ENCODE data around the gene NUDT9.
A peak's percentile ranks its signal among the peaks of the same experiment; 100 is the strongest.
"Not testable (repeated sequence)": the region's sequence is repeated elsewhere in the genome, so short reads cannot be mapped to it uniquely, and the experiment has no call there.

Gene NUDT9

GRCh38 chr4:87469390-87469789 lies 47.0 kb downstream of the NUDT9 start:
- no peak for DNase-seq

- DNase-seq = no peak
Measured at GRCh38 chr4:87476934-87477333, 54.6 kb downstream of the NUDT9 start.

DNA sequence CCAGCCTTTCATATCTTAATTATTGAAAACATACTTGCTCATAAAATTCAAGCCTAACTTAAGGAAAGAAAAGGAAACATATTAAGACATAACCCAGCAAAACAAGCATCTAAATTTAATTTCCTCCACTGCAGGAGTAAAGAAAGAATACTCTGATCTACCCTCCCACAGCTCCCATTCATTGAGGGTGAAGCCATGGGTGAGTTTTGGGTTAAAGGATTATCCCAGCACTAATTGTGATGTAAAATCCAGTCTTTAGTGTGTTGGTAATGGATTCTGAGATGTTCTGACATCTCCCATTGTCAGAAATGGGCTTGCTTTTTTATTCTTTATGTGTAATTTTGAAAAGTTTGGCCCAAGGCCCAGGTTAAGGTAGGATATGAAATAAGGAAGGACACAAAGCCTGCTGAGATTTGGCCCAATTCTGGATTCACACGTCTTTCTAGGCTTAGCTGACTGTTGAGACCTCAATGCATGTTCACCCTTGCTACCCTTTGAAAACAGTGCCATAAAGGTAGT lies 56.4 kb downstream of the NUDT9 start:
- DNase-seq = no peak

DNA sequence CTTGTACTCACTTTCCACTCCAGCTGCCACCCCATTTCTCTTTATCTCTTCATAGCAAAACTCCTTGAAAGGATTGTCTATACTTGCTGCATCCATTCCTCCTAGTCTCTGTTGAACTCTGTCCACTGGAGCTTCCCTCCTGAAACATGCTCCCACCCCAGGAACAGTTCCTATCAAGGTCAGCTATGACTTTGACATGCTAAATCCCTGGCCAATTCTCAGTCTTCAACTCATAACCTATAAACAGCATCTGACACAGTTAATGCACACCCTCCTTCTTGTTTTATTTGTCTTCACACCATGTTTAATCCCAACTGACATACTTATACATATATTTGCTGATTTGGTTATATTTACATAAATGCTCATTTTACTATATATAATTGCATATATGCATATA lies 59.0 kb downstream of the NUDT9 start:
- no peak for DNase-seq

DNA sequence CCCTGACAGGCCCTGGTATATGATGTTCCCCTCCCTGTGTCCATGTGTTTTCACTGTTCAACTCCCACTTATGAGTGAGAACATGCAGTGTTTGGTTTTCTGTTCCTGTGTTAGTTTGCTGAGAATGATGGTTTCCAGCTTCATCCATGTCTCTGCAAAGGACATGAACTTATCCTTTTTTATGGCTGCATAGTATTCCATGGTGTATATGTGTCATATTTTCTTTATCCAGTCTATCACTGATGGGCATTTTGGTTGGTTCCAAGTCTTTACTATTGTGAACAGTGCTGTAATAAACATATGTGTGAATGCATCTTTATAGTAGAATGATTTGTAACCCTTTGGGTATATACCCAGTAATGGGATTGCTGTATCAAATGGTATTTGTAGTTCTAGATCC lies 60.9 kb downstream of the NUDT9 start:
- not testable (repeated sequence) for DNase-seq

- not testable (repeated sequence) for DNase-seq
Measured at GRCh38 chr4:87488666-87489065, 66.3 kb downstream of the NUDT9 start.

- no peak for DNase-seq
Measured at GRCh38 chr4:87489678-87490077, 67.3 kb downstream of the NUDT9 start.

GRCh38 chr4:87490664-87491369 lies 68.4 kb downstream of the NUDT9 start:
- no peak for DNase-seq

GRCh38 chr4:87491436-87491835 lies 69.1 kb downstream of the NUDT9 start:
- DNase-seq = no peak

DNA sequence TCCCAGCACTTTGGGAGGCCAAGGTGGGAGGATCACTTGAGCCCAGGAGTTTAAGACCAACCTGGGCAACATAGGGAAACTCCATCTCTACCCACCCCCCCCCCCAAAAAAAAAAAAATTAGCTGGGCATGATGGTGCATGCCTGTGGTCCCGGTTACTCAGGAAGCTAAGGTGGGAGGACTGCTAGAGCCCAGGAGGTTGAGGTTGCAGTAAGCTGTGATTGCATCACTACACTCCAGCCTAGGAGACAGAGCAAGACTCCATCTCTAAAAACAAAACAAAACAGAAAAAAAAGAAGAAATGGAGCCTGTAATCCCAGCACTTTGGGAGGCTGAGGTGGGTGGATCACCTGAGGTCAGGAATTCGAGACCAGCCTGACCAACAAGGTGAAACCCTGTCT lies 69.5 kb downstream of the NUDT9 start:
- DNase-seq = not testable (repeated sequence)

- no peak for DNase-seq
Measured at GRCh38 chr4:87493115-87493514, 70.7 kb downstream of the NUDT9 start.

DNA sequence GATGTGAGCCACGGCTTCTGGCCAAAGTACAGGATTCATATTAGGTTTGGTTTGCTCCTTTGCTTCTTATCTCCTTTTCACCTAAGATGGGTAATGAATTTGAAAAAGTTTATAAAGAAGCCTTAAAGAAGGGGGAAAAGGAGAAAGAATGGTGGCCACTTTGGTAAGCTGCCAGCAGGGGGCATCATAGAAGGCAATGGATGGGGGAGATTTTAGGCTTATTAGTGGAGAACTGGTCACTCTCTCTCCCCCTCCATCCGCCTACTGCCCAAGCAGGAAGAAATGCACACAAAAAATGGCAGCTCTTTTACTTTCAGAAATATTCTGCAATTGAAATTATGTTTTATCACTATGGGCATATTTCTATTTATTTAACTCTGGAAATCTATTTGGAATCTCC lies 74.8 kb downstream of the NUDT9 start:
- DNase-seq = peak; percentile 14

- DNase-seq = no peak
Measured at GRCh38 chr4:87497578-87497977, 75.2 kb downstream of the NUDT9 start.

DNA sequence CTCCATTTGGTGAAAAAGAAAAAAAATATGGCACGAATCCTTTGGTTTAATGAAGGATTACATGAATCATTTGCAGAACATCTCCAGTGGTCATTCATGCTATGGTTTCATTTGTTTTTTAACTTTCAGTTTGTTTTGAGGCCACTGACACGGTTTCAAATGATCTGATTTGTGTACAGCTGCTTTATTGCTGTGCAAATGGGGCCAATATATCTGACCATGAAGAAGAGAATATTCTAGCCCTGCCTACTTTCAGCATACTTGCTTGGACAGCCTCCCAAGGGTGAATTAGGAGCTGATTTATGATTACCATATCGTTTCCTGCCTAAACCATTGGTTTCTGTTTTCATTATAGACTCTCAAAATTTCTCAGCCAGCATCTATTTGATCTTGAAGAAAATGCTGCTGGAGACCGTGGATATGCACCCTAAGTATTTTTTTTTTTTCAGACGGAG lies 76.1 kb downstream of the NUDT9 start:
- peak; percentile 38 for DNase-seq

GRCh38 chr4:87499403-87500091 lies 77.2 kb downstream of the NUDT9 start:
- no peak for DNase-seq

- no peak for DNase-seq
Measured at GRCh38 chr4:87500092-87500462, 77.7 kb downstream of the NUDT9 start.

- peak; percentile 64 for DNase-seq
Measured at GRCh38 chr4:87502580-87503238, 80.3 kb downstream of the NUDT9 start.

- peak; percentile 9 for DNase-seq
Measured at GRCh38 chr4:87505862-87506261, 83.5 kb downstream of the NUDT9 start.

DNA sequence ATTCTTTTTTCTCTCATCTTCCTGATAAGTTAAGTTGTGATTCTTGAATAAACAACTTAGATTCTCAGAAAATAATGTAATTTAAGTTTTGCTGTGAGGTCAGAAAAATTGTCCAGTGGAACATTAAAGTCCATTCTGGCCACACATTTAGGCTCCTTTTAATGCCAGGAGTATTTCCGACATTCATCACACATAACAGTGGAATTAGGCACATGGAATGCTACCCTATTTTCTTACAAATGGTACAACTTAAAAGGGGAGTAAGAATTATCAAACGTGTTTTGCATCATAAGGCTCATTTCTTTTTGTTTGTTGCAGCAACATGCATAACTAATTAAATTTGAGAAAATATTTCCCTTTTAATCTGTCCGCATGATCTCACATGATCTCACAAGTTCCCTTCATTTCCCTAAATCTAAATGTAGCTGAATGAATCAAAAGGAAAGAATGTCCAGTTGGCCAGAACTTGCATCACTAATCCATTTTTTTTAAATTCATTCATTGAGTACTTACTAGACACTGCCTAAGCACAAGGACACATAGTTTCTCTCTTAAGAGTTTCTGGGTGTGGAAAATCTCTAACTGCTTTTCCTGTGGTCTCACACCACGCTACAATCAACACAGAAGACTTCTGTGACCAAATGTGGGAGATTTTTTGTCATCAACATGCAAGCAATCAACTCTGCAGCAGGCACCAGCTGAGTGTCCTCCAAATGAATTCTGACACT lies 84.8 kb downstream of the NUDT9 start:
- DNase-seq = peak; percentile 85
